ENCODE data around the gene RFX2. TPM values are rescaled to one million over a fixed set of nuclear protein-coding genes. Genes with fewer than 3 reads are reported as not detected.
"Not testable (repeated sequence)": the region's sequence is repeated elsewhere in the genome, so short reads cannot be mapped to it uniquely, and the experiment has no call there.

The RFX2 gene
- total and polyA plus RNA-seq, 9 donors, result 5.2 to 17.6 (median 9.4) TPM

DNA sequence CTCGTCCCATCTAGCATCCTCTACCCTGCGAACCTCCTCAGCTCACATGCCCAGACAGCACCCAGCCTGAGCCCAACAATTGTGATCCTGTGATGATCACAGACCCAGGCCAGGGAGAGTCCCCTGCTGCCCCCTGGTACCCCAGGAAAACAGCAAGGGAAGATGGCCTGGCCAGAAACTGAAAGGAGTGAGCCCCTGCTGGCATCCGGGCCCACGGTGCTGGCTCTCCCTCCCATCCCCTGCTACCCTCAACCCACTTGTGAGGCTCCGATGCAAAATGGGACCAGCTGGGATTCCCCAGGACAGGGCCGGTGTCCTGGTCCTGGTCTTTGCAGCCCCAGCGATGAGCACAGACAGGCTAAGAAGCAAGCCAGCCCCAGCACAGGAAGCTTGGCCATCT is 146.4 kb downstream of the RFX2 start:
- Histone ChIP-seq H3K36me3 (ENCODE audit: control insufficient read depth, insufficient read depth, low read length) (peaks cover 20% of the 10 kb centered on the region), H3K27me3 (ENCODE audit: control insufficient read depth, insufficient read depth, low read length) (no peaks in the 10 kb centered on the region), H3K4me1 (ENCODE audit: control insufficient read depth, insufficient read depth, low read length) (peaks cover 58% of the 10 kb centered on the region), H3K27ac (ENCODE audit: low read length) (no peak overlapping the region), H3K9me3 (replicated peaks; ENCODE audit: control insufficient read depth, low read depth, low read length) (no peaks in the 10 kb centered on the region), H3K4me3 (ENCODE audit: low read length) (no peak overlapping the region)
- 89% methylated on average over 7 of the region's 7 CpGs for WGBS (ENCODE audit: insufficient coverage)
- DNase-seq, result no peak

DNA sequence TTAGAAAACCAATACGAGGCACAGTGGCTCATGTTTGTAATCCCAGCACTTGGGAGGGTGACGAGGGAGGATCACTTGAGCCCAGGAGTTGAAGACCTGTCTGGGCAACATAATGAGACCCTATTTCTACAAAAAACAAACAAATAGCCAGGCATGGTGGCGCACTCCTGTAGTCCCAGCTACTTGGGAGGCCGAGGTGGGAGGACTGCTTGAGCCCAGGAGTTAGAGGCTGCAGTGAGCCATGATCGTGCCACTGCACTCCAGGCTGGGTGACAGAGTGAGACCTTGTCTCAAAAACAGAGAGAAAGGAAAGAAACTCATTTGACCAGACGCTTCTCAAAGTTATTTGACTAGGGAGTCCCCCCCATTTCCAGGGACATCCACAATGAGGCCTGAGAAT is 147.0 kb downstream of the RFX2 start:
- H3K4me3 ChIP-seq (ENCODE audit: low read length); DNase-seq; H3K27me3 ChIP-seq (ENCODE audit: control insufficient read depth, insufficient read depth, low read length); H3K9me3 ChIP-seq (replicated peaks; ENCODE audit: control insufficient read depth, low read depth, low read length); H3K27ac ChIP-seq (ENCODE audit: low read length): not testable (repeated sequence)
- Histone ChIP-seq H3K36me3 (ENCODE audit: control insufficient read depth, insufficient read depth, low read length) (peaks cover 20% of the 10 kb centered on the region), H3K4me1 (ENCODE audit: control insufficient read depth, insufficient read depth, low read length) (peaks cover 52% of the 10 kb centered on the region)
- 77% methylated on average over 5 of the region's 6 CpGs for WGBS (ENCODE audit: insufficient coverage)

- WGBS (ENCODE audit: insufficient coverage), result 53% methylated on average over 18 of the region's 29 CpGs
- no peak overlapping the region for H3K4me3 ChIP-seq (ENCODE audit: low read length)
- no peaks in the 10 kb centered on the region for H3K27me3 ChIP-seq (ENCODE audit: control insufficient read depth, insufficient read depth, low read length)
- peaks cover 42% of the 10 kb centered on the region for H3K4me1 ChIP-seq (ENCODE audit: control insufficient read depth, insufficient read depth, low read length)
- no peaks in the 10 kb centered on the region for H3K9me3 ChIP-seq (replicated peaks; ENCODE audit: control insufficient read depth, low read depth, low read length)
- peaks cover 23% of the 10 kb centered on the region for H3K36me3 ChIP-seq (ENCODE audit: control insufficient read depth, insufficient read depth, low read length)
- H3K27ac ChIP-seq (ENCODE audit: low read length), result peak overlapping the region; percentile 74
- peak; percentile 58 for DNase-seq
Measured at GRCh38 chr19:5961969-5962945, 148.0 kb downstream of the RFX2 start.

- peaks cover 42% of the 10 kb centered on the region for H3K4me1 ChIP-seq (ENCODE audit: control insufficient read depth, insufficient read depth, low read length)
- not testable (repeated sequence) for DNase-seq; H3K4me3 ChIP-seq (ENCODE audit: low read length)
Measured at GRCh38 chr19:5961641-5961968, 148.7 kb downstream of the RFX2 start.

DNA sequence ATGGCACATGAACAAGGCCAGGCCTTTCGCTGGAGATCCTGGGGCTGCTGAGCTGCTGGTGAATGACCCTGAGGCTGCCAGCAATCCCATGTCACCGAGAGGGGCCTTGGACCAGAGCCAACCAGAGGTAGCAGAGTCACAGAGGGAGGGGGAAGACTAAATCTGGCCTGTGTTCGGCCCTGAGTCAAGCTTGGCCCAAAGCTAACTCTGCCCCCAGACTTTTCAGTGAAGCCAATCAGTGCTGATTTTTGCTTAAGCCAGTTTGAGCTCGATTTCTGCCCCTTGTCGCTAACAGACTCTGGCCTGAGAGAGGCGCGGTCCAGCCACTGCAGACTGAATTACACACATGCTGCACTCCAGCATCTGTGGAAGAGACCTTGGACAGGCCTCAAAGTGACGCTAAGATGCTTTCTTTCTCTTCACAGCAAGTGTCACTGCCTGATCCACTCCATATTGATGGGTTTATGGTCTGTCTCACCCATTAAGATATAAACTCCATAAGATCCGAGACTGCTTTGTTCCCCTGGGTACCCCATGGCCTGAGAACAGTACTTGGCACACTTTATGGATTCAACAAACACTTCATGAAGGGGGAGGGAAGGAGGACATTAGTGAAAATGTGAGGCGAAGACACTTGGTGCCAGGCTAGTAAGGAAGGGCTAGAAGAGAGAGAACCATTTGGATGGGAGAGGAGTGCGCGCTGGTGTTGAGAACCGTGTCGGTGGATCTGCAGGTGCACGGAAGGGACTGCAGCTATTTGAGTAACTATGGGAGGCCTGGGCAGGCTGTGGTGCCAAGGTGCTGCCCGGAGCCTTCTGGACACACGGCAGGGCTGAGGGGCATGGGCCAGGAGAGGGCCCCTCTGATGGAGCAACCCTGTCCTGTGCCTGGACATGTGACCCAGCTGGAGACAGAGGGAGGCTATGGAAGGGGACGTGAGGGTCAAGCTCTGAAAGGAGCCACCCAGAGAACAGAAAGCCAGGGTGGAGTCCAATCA is 150.0 kb downstream of the RFX2 start:
- Histone ChIP-seq H3K4me3 (ENCODE audit: low read length) (no peak overlapping the region), H3K27me3 (ENCODE audit: control insufficient read depth, insufficient read depth, low read length) (no peaks in the 10 kb centered on the region), H3K4me1 (ENCODE audit: control insufficient read depth, insufficient read depth, low read length) (peaks cover 35% of the 10 kb centered on the region), H3K27ac (ENCODE audit: low read length) (no peak overlapping the region), H3K9me3 (replicated peaks; ENCODE audit: control insufficient read depth, low read depth, low read length) (no peaks in the 10 kb centered on the region), H3K36me3 (ENCODE audit: control insufficient read depth, insufficient read depth, low read length) (peaks cover 13% of the 10 kb centered on the region)
- peak; percentile 67 for DNase-seq
- 53% methylated on average over 15 of the region's 18 CpGs for WGBS (ENCODE audit: insufficient coverage)

More at GRCh38 chr19:5961641-5961968, 148.7 kb downstream of the RFX2 start:
- peaks cover 23% of the 10 kb centered on the region for H3K36me3 ChIP-seq (ENCODE audit: control insufficient read depth, insufficient read depth, low read length)
- H3K27me3 ChIP-seq (ENCODE audit: control insufficient read depth, insufficient read depth, low read length); H3K9me3 ChIP-seq (replicated peaks; ENCODE audit: control insufficient read depth, low read depth, low read length): not testable (repeated sequence)
- 84% methylated on average over 5 of the region's 6 CpGs for WGBS (ENCODE audit: insufficient coverage)
- peak overlapping the region; percentile 74 for H3K27ac ChIP-seq (ENCODE audit: low read length)

- H3K4me3 ChIP-seq (ENCODE audit: low read length), result no peak overlapping the region
- DNase-seq, result no peak
- H3K36me3 ChIP-seq (ENCODE audit: control insufficient read depth, insufficient read depth, low read length), result peaks cover 5% of the 10 kb centered on the region
- H3K9me3 ChIP-seq (replicated peaks; ENCODE audit: control insufficient read depth, low read depth, low read length), result no peaks in the 10 kb centered on the region
- H3K27ac ChIP-seq (ENCODE audit: low read length), result no peak overlapping the region
- no peaks in the 10 kb centered on the region for H3K27me3 ChIP-seq (ENCODE audit: control insufficient read depth, insufficient read depth, low read length)
- 71% methylated on average over 6 of the region's 14 CpGs for WGBS (ENCODE audit: insufficient coverage)
- H3K4me1 ChIP-seq (ENCODE audit: control insufficient read depth, insufficient read depth, low read length), result peaks cover 40% of the 10 kb centered on the region
Measured at GRCh38 chr19:5959260-5960004, 150.9 kb downstream of the RFX2 start.

GRCh38 chr19:5958851-5959122 is 151.5 kb downstream of the RFX2 start:
- H3K27ac ChIP-seq (ENCODE audit: low read length), result no peak overlapping the region

GRCh38 chr19:5958074-5958850 is 152.0 kb downstream of the RFX2 start:
- H3K27ac ChIP-seq (ENCODE audit: low read length), result no peak overlapping the region
- H3K4me3 ChIP-seq (ENCODE audit: low read length), result no peak overlapping the region
- peaks cover 3% of the 10 kb centered on the region for H3K36me3 ChIP-seq (ENCODE audit: control insufficient read depth, insufficient read depth, low read length)
- 77% methylated on average over 15 of the region's 21 CpGs for WGBS (ENCODE audit: insufficient coverage)
- no peak for DNase-seq
- no peaks in the 10 kb centered on the region for H3K27me3 ChIP-seq (ENCODE audit: control insufficient read depth, insufficient read depth, low read length)
- no peaks in the 10 kb centered on the region for H3K9me3 ChIP-seq (replicated peaks; ENCODE audit: control insufficient read depth, low read depth, low read length)
- peaks cover 49% of the 10 kb centered on the region for H3K4me1 ChIP-seq (ENCODE audit: control insufficient read depth, insufficient read depth, low read length)

More at GRCh38 chr19:5958851-5959122, 151.5 kb downstream of the RFX2 start:
- 85% methylated on average over 10 of the region's 10 CpGs for WGBS (ENCODE audit: insufficient coverage)
- H3K36me3 ChIP-seq (ENCODE audit: control insufficient read depth, insufficient read depth, low read length), result peaks cover 3% of the 10 kb centered on the region
- DNase-seq, result no peak
- H3K4me3 ChIP-seq (ENCODE audit: low read length), result no peak overlapping the region
- no peaks in the 10 kb centered on the region for H3K9me3 ChIP-seq (replicated peaks; ENCODE audit: control insufficient read depth, low read depth, low read length)
- peaks cover 45% of the 10 kb centered on the region for H3K4me1 ChIP-seq (ENCODE audit: control insufficient read depth, insufficient read depth, low read length)
- H3K27me3 ChIP-seq (ENCODE audit: control insufficient read depth, insufficient read depth, low read length), result no peaks in the 10 kb centered on the region

DNA sequence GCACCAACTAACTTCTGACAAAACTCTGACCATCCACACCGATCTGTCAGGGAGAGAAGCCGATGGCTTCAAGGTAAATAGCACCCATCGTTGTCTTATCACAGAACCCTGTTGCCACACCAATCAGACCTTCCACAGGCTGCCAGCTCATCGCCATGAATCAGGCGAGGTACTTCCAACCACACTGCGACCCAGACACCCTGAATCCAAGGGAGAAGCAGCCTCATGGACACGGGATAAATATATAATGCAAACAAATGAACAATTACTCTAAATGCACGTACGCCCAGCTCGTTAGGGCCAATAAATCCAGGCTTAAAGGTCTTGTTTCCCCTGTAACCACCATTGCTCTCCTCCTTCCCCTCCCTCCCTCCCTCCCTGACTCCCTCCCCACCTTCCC is 153.1 kb downstream of the RFX2 start:
- Histone ChIP-seq H3K27me3 (ENCODE audit: control insufficient read depth, insufficient read depth, low read length) (no peaks in the 10 kb centered on the region), H3K27ac (ENCODE audit: low read length) (no peak overlapping the region), H3K9me3 (replicated peaks; ENCODE audit: control insufficient read depth, low read depth, low read length) (no peaks in the 10 kb centered on the region), H3K4me1 (ENCODE audit: control insufficient read depth, insufficient read depth, low read length) (peaks cover 49% of the 10 kb centered on the region), H3K4me3 (ENCODE audit: low read length) (no peak overlapping the region), H3K36me3 (ENCODE audit: control insufficient read depth, insufficient read depth, low read length) (peaks cover 3% of the 10 kb centered on the region)
- no peak for DNase-seq
- 66% methylated on average over 5 of the region's 10 CpGs for WGBS (ENCODE audit: insufficient coverage)
